ENCODE measurements around the gene SHROOM2.
"Not testable (repeated sequence)": the region's sequence is repeated elsewhere in the genome, so short reads cannot be mapped to it uniquely, and the experiment has no call there.

The SHROOM2 gene

DNA sequence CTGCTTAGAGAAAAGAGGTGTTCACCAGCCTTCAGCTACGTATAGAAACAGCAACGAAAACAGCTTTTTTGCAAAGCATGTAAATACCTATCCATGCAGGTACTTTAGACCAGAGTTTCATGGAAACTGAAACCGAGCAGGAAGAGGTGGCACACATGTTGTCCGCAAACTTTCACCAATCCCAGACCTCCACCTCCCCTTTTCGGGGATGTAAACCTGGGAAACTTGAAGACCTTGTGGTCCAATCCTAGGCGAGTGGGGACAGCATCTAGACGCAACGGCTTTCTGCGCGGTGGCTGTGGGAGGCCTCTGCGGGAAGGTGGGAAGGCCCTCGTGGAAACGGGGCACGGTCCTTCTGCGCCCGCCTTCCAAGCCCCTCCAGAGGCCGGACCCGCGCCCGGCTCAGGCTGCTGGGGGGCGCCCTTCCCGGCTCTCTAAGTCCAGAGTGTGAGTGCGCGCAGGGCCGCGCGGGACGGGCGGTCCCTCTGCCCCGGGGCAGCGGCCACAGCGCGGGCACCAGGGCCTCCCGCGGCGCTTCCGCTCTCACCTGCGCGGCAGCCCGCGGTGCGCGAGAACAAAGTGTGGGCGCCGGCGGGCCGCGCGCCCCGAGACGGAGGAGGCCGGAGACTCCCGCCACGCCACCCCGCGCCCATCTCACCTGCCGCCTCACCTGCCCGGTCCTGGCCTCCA lies 830 bp upstream of the SHROOM2 start:
- DNase-seq (ENCODE audit: low spot score) = peak; percentile 19

DNA sequence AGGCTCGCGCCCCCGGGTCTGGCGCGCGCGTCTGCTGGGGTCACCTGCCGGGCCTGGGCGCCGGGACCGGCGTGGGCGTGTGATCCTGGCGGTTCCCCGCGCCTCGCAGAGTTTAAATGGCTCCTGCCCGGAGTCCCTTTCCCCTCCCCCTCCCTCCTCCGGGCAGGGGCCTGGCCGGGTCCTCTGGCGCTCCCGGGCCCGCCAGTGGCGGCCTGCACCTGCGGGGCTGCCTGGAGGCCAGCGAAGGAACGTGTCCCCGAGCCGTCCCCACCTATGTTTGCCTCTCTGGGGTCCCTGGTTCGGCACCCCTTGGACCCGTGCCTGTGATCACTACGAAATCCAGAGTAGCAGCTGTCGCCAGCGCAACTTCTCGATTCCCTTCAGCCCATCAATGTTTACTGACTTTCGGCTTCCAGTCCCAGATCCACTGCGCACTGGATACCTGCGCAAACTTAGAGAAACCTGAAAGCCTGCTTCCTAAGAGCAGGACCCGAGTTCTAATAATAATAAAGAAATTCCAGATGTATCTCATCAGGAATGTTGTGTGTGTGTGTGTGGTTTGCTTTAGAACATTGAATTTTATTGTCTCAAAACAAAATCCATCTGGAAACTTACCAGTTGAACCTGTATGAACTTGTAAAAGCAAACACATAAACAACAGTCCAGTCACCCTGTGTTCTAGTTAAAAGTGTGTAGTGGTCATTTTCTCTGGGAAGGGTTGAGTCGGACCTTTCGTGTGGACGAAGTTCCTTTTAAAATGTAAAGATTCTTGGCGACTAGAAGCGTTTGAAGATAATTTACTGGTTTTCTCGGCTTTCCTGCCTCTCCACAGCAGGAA lies 788 bp downstream of the SHROOM2 start:
- peak; percentile 38 for DNase-seq (ENCODE audit: low spot score)

DNA sequence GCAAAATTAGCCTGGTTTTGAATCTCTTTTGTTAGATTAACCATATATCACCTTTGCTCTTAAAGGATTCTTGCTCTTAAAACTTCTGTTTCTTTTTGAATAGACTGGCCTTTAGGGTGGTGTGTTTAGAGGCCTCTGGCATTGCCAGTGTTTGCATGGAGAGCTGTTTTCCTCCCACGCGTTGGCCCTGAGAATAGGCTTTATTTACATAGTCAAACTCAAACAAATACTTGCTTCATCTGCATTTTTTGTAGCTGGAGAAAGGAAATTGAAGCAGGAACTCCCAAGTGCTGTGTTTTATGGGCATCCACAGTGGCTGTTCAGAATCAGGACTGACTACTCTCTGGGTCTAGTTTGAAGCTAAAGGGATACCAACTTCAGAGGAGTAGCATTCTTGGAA lies 2.7 kb downstream of the SHROOM2 start:
- DNase-seq (ENCODE audit: low spot score) = no peak

DNA sequence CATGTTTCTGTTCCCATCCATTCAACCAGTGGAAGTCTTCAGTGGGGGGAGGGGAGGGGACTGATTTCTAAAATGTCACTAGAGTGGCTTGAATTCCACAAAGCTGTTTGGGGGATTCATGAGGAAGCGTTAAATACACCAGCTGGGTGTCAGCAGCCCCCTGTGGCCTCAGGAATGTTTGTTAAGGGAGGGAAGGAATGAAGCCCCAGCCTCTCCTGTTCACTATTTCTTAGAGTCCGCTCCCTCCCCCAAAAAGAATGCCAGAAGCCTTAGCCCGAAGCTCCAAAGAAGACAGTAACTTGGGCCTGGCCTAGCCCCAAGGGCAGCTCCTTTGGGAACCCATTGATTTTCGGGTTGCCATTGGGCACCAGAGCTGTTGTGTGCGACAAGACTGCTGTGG lies 3.3 kb downstream of the SHROOM2 start:
- DNase-seq (ENCODE audit: low spot score) = no peak

GRCh38 chrX:9790866-9791265 lies 4.6 kb downstream of the SHROOM2 start:
- DNase-seq (ENCODE audit: low spot score) = no peak

GRCh38 chrX:9794495-9794894 lies 8.3 kb downstream of the SHROOM2 start:
- no peak for DNase-seq (ENCODE audit: low spot score)

DNA sequence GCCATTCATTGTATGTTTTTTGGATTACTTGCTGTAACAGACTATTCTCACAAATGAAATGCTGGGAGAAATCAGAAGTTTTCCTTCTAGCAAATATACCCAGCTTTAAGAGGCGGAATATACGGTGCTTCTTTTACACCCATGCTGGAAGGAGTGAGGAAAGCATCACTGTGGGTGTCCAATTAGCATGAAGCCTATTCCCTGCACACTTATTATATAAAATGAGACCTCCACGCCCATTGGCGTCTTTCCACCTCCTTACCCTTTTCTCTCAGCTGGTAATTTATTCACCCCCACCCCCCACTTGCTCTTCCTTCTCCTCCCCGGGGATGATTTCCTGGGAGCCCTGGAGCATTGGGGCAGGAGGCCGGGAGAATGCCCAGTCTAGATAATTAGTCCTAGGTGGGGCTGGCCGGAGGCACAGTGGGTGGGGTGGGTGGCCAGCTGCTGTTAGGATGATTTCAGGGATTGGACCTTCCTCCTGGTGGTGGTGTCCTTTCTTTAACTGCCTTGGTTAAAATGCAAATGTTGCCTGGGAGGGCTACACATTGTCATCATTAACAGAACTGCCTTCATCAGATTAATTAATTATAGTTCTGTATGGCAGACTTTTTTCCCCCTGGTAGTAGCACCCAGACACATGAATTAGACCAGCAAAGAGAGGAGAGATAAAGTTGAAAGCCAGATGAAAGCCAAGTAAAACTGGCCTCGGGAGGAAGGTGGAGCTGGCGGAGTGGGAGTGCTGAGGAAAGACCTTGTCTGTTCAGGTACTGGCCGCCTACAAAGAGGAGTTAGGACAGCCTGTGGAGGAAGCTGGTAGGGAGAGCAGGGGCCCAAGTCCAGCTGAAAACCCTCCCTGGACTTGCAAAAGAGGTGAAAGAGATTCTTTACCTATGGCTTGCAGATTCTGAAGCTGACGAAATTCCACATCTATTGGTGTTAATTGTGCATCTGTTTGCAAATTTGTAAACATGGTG lies 11.4 kb downstream of the SHROOM2 start:
- no peak for DNase-seq (ENCODE audit: low spot score)

- no peak for DNase-seq (ENCODE audit: low spot score)
Observed at GRCh38 chrX:9802737-9803136, 16.5 kb downstream of the SHROOM2 start.

DNA sequence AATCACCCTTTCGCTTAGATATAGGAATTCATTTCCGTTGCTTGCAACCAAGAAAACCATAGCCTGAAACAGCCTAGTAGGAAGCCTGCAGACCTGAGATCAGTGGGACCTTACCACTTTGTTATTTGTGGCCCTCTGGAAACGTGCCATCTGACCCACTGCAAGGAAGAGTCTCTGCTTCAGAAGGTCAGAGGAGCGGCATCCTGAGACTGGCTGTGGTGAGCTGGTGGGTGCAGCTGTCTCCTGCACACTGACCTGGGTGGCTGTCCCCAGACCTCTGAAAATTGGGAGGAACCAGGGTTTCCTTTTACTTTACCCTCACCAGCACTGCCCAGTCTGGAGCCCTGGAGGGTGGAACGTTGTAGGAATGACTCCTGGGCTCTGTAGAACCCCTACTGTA lies 18.2 kb downstream of the SHROOM2 start:
- DNase-seq (ENCODE audit: low spot score) = no peak

- DNase-seq (ENCODE audit: low spot score) = no peak
Observed at GRCh38 chrX:9805956-9806355, 19.7 kb downstream of the SHROOM2 start.

GRCh38 chrX:9807355-9808182 lies 21.3 kb downstream of the SHROOM2 start:
- DNase-seq (ENCODE audit: low spot score) = no peak

GRCh38 chrX:9809876-9810275 lies 23.6 kb downstream of the SHROOM2 start:
- DNase-seq (ENCODE audit: low spot score) = not testable (repeated sequence)

GRCh38 chrX:9811086-9811485 lies 24.9 kb downstream of the SHROOM2 start:
- not testable (repeated sequence) for DNase-seq (ENCODE audit: low spot score)

DNA sequence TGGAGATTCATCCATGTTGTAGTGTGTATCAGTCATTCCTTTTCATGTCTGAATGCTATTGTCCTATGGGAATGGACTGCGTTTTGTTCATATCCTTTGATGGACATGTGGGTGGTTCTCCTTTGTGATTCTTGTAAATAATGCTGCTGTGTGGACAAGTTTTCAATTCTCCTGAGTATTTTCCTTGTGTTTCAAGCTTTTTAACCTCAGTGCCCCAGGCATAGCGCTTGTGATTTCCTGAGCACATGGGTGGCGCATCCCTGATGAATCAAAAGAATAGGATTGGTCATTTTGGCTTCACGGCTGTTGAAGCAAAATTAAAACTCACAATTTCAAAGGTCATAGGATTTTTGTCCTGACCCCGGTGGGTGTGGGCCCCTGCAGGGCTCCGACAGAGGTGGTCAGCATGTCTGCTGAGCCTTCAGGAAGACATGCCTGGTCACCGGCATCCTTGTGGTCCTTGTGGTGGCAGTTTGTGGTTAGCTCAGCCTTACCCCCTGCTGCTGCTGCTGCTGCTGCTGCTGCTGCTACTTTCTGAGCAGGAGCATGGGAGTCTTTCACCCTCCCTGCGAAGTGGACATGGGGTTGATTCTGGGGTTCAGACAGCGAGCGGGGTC lies 30.0 kb downstream of the SHROOM2 start:
- no peak for DNase-seq (ENCODE audit: low spot score)

GRCh38 chrX:9821572-9821971 lies 35.3 kb downstream of the SHROOM2 start:
- DNase-seq (ENCODE audit: low spot score) = no peak

DNA sequence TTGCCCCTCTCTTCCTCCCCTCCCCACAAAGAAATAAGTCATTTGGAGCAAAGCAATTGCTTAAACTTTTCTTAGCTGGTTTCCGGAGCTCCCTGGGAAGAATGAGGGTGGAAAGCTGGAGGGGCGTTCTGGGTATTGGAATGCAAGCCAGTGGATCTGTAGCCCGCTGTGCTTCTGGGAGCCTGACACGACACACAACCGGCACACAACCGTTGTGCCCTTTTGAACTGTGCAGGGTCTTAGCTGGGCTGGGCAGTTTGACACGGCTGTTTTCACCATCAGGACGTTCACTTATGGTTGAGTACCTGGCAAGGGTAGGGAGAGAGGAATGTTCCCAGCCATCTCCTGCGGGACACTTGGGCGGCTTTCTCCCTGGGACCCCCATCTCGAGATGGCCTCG lies 38.3 kb downstream of the SHROOM2 start:
- no peak for DNase-seq (ENCODE audit: low spot score)

GRCh38 chrX:9825129-9825790 lies 39.0 kb downstream of the SHROOM2 start:
- DNase-seq (ENCODE audit: low spot score) = no peak

- no peak for DNase-seq (ENCODE audit: low spot score)
Observed at GRCh38 chrX:9825966-9826365, 39.7 kb downstream of the SHROOM2 start.

GRCh38 chrX:9829308-9830267 lies 43.4 kb downstream of the SHROOM2 start:
- no peak for DNase-seq (ENCODE audit: low spot score)

Data from D341Med (cell line).